ENCODE measurements around the gene TPRA1.

Gene TPRA1

DNA sequence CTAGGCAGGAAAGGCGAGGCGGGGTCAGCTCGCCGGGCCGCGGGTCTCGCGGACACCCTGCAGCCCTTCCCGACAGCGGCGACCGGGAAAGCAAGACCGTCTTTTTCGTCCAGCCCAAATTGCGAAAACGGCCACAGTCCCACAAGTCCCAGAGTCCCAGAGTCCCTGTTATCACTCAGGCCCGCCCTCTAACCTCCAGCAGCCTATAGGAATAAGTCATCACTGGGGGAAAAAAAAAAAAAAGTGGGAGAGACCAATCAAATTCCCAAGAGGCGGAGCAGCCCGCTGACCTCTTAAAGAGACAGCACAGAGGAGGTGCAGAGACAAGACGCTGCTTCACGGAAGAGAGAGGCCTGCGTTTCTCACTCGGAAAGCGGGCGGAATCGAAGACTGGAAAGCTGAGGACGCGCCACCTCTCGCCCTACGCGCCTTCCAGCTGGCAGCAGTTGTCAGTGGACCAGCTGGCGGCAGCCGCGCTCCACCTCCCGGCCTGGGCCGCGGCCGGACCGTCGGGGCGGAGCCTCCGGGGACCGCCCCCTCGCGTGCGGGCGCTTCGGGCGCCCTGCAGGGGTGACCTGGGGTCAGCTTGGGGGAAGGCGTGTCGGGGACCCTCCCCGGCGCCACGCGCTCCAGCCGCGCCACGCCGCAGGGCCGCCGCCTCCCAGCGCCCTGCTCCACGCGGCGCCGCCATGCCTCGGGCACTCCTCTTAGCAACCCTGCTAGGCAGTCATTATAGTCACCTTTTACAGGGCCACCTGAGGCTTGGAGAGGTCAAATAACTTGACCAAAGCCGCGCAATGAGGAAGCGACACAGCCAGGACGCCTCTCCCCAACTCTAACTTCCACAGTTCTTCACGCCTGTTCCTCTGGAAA is at the start of gene TPRA1:
TSS of gene TPRA1 (minus strand) at position 141 of the 873 bp plus-strand sequence. CDS start 10,587 bp downstream, outside the sequence.
- Histone ChIP-seq H3K9me3 (ENCODE audit: control insufficient read depth, insufficient read depth, low read length) (no peaks in the 10 kb centered on the region), H3K27me3 (ENCODE audit: control insufficient read depth, insufficient read depth, low read length) (no peaks in the 10 kb centered on the region), H3K4me1 (ENCODE audit: control insufficient read depth, insufficient read depth, low read length) (peaks cover 9% of the 10 kb centered on the region), H3K4me3 (ENCODE audit: low read depth, low read length) (peak within 1 kb of the TSS; percentile 79), H3K9ac (ENCODE audit: low read depth, low read length) (peak within 1 kb of the TSS; percentile 96), H3K36me3 (ENCODE audit: control insufficient read depth, insufficient read depth, low read length) (peaks cover 4% of the 10 kb centered on the region)

DNA sequence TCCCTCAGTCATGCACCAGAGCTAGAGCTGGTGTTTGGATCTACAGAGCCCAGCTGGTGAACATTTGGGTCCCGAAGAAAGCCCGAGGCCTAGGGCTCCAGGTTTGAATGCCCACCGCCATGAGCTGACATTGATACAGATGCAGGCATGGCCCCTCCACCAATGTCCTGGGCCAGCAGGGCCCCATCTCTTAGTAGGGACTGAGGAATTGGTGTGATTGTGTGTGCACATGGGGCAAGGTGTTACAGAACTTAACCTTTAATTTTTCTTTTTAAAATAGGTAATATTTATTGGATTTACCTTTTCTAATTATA is 49.5 kb upstream of the TPRA1 start:
- Histone ChIP-seq H3K4me1 (ENCODE audit: control insufficient read depth, insufficient read depth, low read length) (peaks cover 6% of the 10 kb centered on the region), H3K27me3 (ENCODE audit: control insufficient read depth, insufficient read depth, low read length) (no peaks in the 10 kb centered on the region), H3K36me3 (ENCODE audit: control insufficient read depth, insufficient read depth, low read length) (no peaks in the 10 kb centered on the region), H3K9ac (ENCODE audit: low read depth, low read length) (no peak overlapping the region), H3K9me3 (ENCODE audit: control insufficient read depth, insufficient read depth, low read length) (no peaks in the 10 kb centered on the region), H3K4me3 (ENCODE audit: low read depth, low read length) (no peak overlapping the region)

DNA sequence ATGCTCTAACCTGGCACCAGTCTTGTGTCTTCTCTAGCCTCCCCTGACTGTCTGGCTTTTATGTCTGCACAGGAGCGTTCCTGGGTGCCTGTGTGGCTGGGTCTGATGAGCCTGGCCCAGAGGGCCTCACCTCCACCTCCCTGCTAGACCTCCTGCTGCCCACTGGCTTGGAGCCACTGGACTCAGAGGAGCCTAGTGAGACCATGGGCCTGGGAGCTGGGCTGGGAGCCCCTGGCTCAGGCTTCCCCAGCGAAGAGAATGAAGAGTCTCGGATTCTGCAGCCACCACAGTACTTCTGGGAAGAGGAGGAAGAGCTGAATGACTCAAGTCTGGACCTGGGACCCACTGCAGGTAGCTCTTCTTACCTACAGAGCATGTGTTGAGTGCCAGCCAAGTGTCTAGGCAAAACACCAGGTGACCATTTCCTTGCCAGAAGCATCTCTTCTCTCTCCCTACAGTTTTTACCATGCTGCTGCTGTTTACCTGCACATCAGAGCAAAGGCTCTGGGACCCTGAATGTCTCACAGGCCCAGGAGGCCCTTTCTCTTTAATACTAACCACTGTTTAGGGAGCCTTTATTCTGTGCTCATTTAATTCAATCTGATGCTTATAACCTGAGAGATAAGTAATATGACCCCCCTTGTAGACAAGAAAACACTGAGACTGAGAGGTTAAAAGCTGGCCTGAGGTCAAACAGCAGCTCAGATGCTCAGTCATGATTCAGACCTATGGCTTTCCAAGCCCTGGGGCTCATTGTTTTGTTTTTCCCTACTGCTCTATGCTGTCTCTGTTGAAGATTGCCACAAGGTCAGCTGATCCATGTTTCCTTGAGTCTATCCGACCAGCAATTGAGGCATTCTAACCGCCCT is 48.9 kb upstream of the TPRA1 start:
- Histone ChIP-seq H3K4me1 (ENCODE audit: control insufficient read depth, insufficient read depth, low read length) (peaks cover 3% of the 10 kb centered on the region), H3K4me3 (ENCODE audit: low read depth, low read length) (no peak overlapping the region), H3K36me3 (ENCODE audit: control insufficient read depth, insufficient read depth, low read length) (no peaks in the 10 kb centered on the region), H3K27me3 (ENCODE audit: control insufficient read depth, insufficient read depth, low read length) (no peaks in the 10 kb centered on the region), H3K9me3 (ENCODE audit: control insufficient read depth, insufficient read depth, low read length) (no peaks in the 10 kb centered on the region), H3K9ac (ENCODE audit: low read depth, low read length) (no peak overlapping the region)

DNA sequence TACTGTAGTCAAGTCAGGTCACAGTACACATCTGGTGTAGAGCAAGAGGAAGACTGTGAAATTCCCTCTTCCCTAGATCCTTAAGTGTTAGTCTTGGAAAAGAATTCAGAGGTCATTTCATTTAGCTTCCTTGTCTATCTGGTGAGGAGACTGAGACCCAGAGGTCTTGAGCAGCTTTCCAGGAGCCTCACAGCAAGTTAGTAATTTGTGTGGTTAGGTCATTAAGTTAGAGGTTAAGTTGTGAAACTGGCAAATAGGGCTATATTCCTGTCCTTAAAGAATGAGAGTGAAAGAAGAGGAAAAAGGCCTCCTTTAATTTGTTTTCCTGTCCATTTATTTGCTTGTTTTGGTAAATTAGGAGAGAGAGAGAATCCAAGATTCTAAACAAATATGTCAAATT is 47.4 kb upstream of the TPRA1 start:
- Histone ChIP-seq H3K36me3 (ENCODE audit: control insufficient read depth, insufficient read depth, low read length) (no peaks in the 10 kb centered on the region), H3K9ac (ENCODE audit: low read depth, low read length) (no peak overlapping the region), H3K4me3 (ENCODE audit: low read depth, low read length) (no peak overlapping the region), H3K9me3 (ENCODE audit: control insufficient read depth, insufficient read depth, low read length) (no peaks in the 10 kb centered on the region), H3K27me3 (ENCODE audit: control insufficient read depth, insufficient read depth, low read length) (no peaks in the 10 kb centered on the region), H3K4me1 (ENCODE audit: control insufficient read depth, insufficient read depth, low read length) (no peaks in the 10 kb centered on the region)

DNA sequence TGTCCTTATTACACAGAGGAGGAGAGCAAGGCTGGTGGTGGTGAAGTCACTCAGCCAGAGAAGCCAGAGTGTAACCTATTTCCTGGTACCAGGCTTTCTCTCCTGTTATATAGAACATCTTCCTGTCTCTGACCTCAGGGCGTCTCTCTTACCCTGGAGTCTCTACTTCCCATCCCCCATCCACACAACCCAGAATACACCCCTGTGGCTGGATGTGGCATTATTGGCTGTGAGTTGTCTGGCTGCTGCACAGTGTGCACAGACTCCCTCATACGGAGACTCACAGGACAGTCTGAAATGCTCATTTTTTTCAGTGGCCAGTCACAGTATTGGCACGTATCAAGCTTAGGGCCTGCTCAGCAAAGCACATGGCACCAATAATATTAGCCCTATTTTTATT is 47.0 kb upstream of the TPRA1 start:
- Histone ChIP-seq H3K9ac (ENCODE audit: low read depth, low read length) (no peak overlapping the region), H3K4me3 (ENCODE audit: low read depth, low read length) (no peak overlapping the region), H3K4me1 (ENCODE audit: control insufficient read depth, insufficient read depth, low read length) (no peaks in the 10 kb centered on the region), H3K9me3 (ENCODE audit: control insufficient read depth, insufficient read depth, low read length) (no peaks in the 10 kb centered on the region), H3K27me3 (ENCODE audit: control insufficient read depth, insufficient read depth, low read length) (no peaks in the 10 kb centered on the region), H3K36me3 (ENCODE audit: control insufficient read depth, insufficient read depth, low read length) (no peaks in the 10 kb centered on the region)

DNA sequence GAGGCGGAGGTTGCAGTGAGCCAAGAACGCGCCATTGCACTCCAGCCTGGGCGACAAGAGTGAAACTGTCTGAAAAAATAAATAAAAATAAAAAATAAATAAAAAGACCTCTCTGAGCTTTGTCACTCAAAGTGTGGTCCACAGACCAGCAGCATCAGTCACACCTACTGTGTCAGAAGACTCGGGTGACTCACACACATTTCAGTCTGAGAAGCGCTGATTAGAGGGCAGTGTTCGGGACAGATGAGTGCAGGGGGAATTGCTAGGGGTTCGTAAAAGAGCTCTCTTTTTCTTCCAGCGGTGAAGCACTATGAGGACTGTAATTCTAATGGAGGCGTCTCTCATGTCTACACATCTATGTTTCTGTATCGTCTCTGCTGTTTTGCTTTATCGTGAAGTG is 44.1 kb upstream of the TPRA1 start:
- Histone ChIP-seq H3K4me1 (ENCODE audit: control insufficient read depth, insufficient read depth, low read length) (no peaks in the 10 kb centered on the region), H3K27me3 (ENCODE audit: control insufficient read depth, insufficient read depth, low read length) (peaks cover 12% of the 10 kb centered on the region), H3K9ac (ENCODE audit: low read depth, low read length) (no peak overlapping the region), H3K36me3 (ENCODE audit: control insufficient read depth, insufficient read depth, low read length) (no peaks in the 10 kb centered on the region), H3K4me3 (ENCODE audit: low read depth, low read length) (no peak overlapping the region), H3K9me3 (ENCODE audit: control insufficient read depth, insufficient read depth, low read length) (no peaks in the 10 kb centered on the region)

DNA sequence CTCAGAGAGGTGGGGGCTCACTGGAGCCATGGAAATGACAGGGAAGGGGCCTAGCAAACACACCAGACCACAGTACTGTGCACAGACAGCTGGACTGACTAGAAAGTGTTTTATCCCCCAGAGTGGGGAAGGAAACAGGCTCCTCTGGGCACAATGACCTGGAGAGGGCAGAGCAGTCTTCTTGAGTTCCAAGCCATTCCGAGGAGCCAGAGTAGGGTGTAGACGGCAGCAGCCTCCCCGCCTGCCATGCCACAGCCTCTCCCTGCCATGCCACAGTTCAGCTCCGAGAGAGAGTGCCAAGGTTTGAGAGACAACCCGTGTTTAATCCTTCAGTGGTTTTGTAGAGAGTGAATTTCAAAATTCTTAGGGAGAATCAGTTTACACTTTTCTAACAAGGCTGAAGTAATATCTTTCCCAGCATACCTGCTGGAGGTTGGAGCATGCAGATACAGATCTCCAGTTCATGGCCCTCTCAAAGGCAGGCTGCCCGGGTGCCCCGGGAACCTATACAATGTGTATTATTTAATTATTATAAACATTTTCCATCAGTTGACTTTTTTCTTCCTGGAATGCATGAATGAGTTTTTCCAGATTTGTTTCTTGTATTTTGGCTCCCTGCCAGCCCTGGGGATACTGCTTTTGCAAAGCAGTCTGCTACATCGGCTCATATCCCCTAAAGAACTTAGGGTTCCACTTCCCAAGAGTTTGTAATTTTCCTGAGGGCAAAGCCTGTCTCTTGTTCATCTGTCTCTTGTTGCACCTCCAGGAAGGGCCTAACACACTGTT is 41.7 kb upstream of the TPRA1 start:
- Histone ChIP-seq H3K9ac (ENCODE audit: low read depth, low read length) (no peak overlapping the region), H3K27me3 (ENCODE audit: control insufficient read depth, insufficient read depth, low read length) (peaks cover 29% of the 10 kb centered on the region)

DNA sequence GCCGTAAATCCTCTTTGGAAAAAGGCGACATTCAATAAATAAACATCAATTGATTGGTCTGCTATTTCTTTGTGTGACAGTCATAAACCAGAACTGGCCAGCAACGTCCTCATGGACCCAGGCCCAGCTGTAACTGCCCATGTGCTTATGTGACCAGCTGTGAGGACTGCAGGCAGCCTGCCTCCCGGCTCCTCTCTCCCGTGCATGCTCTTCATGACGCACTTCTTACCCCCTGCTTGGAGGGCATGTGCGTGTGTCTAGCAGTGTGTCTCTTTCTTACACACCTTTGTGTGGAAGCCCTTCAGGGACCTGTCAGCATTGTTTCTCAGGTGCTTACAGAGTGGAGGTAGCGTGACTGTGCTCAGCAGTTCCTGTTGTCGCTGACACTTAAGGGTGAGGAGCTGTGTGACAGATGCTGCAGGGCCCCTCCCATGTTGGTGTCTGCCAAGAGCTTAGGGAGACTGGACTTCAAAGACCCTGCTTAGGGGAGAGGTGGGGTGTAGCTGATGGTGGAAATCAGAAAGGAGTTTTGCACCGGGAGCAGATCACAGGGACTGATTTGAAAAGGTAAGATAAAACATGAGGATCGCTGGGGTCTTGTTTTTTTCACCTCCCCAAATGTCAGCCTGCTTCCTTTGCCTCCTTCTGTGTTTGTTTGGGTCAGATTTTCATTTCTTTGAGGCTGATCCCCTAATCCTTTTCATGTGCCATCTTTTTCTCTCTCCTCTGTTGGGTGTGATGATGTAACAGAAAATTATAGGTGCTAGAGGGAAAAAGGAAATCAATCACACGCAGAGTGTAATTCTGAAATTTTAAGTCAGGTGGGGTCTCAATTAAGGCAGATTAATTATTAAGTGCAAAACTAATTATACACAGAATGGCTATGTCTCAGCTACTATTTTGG is 40.5 kb upstream of the TPRA1 start:
- Histone ChIP-seq H3K9ac (ENCODE audit: low read depth, low read length) (no peak overlapping the region), H3K27me3 (ENCODE audit: control insufficient read depth, insufficient read depth, low read length) (peaks cover 35% of the 10 kb centered on the region), H3K4me3 (ENCODE audit: low read depth, low read length) (peak overlapping the region; percentile 13)

More for the DNA sequence above, 41.7 kb upstream of the TPRA1 start:
- H3K9me3 ChIP-seq (ENCODE audit: control insufficient read depth, insufficient read depth, low read length): no peaks in the 10 kb centered on the region
- H3K36me3 ChIP-seq (ENCODE audit: control insufficient read depth, insufficient read depth, low read length): no peaks in the 10 kb centered on the region
- H3K4me1 ChIP-seq (ENCODE audit: control insufficient read depth, insufficient read depth, low read length): no peaks in the 10 kb centered on the region
- no peak overlapping the region for H3K4me3 ChIP-seq (ENCODE audit: low read depth, low read length)

DNA sequence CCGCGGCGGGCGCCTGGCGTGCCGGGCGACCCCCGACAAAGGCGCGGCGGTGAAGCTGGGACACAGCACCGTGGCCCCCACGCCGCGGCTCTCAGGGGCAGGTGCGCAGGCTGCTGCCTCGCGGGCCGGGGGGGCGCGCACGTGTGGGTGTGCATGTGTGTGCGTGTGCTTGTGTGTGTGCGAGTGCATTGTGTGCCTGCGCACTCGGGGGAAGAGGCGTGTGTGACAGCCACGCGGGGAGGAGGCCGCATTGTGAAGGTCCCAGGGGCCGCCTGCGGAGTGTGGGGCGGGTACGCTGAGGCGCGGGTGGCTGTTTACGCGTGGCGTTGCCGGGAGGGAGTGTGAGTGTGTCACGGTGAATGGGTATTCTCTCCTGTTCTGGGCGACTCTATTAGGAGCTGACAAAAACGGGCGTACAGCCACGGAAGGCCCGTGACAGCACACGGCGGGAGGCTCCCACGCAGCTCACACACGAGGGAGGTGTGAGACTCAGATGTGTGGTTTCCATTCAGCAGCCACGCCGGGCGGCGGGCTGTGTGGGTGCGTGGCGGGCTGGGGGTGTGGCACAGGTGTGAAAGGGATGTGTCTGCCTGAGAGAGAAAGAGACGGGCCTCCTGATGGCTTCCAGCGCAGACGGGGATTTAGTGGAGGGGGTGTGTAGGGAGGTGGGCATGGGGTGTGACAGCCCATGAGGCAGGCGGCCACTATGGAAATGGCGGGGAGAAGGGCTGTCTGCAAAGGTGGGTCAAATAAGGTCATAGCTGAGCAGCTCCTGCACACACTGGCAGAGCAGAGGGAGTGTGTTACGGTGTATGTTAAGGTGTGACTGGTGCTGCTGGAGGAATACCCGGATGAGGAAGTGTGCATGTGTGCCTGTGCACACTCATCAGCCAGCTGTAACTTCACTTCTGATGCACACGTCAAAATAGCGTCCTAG is 39.2 kb upstream of the TPRA1 start:
- H3K36me3 ChIP-seq (ENCODE audit: control insufficient read depth, insufficient read depth, low read length): no peaks in the 10 kb centered on the region
- peaks cover 35% of the 10 kb centered on the region for H3K27me3 ChIP-seq (ENCODE audit: control insufficient read depth, insufficient read depth, low read length)
- H3K9ac ChIP-seq (ENCODE audit: low read depth, low read length): no peak overlapping the region
- no peaks in the 10 kb centered on the region for H3K9me3 ChIP-seq (ENCODE audit: control insufficient read depth, insufficient read depth, low read length)
- H3K4me3 ChIP-seq (ENCODE audit: low read depth, low read length): peak overlapping the region; percentile 50
- H3K4me1 ChIP-seq (ENCODE audit: control insufficient read depth, insufficient read depth, low read length): no peaks in the 10 kb centered on the region

More for the DNA sequence above, 40.5 kb upstream of the TPRA1 start:
- H3K9me3 ChIP-seq (ENCODE audit: control insufficient read depth, insufficient read depth, low read length): no peaks in the 10 kb centered on the region
- no peaks in the 10 kb centered on the region for H3K4me1 ChIP-seq (ENCODE audit: control insufficient read depth, insufficient read depth, low read length)
- no peaks in the 10 kb centered on the region for H3K36me3 ChIP-seq (ENCODE audit: control insufficient read depth, insufficient read depth, low read length)

DNA sequence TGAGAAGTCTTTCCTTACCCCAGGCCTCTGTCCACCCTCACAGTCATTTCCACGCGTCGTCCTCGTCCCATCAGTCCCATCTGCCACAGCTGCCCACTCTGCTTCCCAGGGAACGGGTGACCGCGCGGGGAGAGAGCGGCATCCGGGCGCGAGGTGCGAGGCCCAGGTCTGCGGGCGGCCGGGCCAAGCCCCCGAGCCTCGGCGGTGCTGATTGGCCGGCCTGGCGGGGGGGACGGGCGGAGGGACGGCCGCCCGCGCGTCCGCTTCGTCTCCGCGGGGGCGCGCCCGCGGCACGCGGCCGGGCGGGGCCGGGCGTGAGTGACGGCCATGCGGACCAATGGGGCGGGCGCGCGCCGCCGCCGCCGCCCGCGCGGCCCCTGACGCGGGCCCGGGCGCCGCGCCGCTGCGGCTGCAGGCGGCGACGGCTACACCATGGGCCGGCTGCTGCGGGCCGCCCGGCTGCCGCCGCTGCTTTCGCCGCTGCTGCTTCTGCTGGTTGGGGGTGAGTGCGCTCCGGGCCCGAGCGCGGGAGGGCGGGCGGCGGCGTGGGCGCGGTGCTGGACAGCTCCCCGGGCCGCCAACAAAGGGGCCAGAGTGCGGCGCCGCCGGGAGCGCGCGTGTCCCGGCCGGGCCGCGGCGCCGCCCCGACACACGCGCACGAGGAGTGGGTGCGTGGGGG is 38.4 kb upstream of the TPRA1 start, which contains the start of gene PODXL2:
TSS of gene PODXL2 (plus strand) at position 398 of the 679 bp plus-strand sequence. CDS start at position 433, 35 bp downstream.
- Histone ChIP-seq H3K36me3 (ENCODE audit: control insufficient read depth, insufficient read depth, low read length) (no peaks in the 10 kb centered on the region), H3K9ac (ENCODE audit: low read depth, low read length) (no peak within 1 kb of the TSS), H3K4me1 (ENCODE audit: control insufficient read depth, insufficient read depth, low read length) (no peaks in the 10 kb centered on the region), H3K27me3 (ENCODE audit: control insufficient read depth, insufficient read depth, low read length) (peaks cover 35% of the 10 kb centered on the region), H3K4me3 (ENCODE audit: low read depth, low read length) (peak within 1 kb of the TSS; percentile 50), H3K9me3 (ENCODE audit: control insufficient read depth, insufficient read depth, low read length) (no peaks in the 10 kb centered on the region)

Measured in iPS-15b (cell line).